Measurements from ENCODE around the gene DMD.

Gene DMD

DNA sequence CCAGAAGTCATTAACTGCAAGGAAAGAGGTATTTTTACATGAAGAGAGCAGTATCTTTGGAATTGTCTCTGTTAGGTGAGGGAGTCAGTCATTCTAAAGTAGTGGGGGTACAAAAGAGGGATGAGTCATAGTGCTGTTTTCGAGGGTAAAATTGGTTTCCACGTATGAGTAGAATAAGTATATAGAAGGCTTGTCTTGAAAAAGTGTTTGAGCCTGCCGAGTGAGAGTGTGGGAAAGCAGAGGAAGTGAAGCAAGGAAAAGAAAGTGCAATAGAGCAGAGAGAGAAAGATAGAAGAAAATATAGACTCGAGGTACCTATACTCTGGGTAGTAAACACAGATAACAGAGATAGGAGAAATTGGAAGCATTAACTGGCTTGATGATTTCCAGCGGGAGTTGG lies 696.4 kb downstream of the DMD start:
- DNase-seq (ENCODE audit: low read depth in 2 of 2, low spot score in 1 of 2) = no peak

DNA sequence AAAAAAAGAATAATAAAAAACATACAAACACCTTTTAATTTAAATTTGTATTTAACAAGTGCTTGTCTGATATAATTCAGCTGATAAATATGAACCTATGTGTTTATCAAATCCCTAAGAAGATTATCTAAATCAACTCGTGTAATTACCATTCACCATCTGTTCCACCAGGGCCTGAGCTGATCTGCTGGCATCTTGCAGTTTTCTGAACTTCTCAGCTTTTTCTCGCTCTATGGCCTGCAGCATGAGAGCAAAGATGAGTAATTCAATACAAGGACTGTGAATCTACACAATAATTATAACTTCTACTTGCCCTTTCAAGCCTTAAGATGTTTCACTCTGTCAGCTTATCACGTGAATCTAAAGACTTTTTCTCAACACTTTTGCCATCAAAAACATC lies 709.7 kb downstream of the DMD start:
- no peak for DNase-seq (ENCODE audit: low read depth in 2 of 2, low spot score in 1 of 2)

DNA sequence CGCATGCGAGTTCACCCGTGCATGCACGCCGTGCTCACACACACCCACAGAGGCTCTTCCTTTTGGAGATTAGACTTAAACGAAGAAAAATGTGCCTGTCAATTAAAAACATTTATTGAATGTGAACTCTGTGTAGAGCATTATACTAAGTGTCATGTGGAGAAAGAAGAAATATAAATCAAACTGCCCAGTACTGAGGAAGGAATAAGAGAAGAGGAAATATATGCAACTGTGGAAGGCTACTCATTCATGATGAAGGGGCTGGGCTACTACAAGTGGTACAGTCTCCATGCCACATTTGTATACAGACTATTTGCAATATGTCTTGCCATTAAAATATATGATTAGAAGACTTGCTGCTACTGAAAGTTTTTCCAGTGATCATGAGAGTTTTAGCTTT lies 714.7 kb downstream of the DMD start:
- no peak for DNase-seq (ENCODE audit: low read depth in 2 of 2, low spot score in 1 of 2)

DNA sequence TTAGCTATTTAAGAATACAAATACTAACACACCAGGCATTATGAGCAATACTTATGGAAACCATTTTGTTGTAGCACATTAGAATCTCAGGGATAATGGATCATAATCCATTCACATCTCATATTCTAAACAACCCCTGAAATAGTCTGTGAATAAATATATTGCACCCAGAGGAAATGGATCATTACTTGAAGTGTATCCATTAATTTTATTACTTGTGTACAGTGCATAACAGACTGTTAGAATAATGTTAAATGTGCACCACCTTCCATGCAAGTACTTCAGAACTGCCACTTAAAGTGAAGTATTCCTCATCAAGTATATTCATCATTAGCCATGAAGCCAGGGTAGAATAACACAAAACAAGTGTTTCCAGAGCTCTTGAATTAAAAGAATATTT lies 715.5 kb downstream of the DMD start:
- DNase-seq (ENCODE audit: low read depth in 2 of 2, low spot score in 1 of 2) = no peak

DNA sequence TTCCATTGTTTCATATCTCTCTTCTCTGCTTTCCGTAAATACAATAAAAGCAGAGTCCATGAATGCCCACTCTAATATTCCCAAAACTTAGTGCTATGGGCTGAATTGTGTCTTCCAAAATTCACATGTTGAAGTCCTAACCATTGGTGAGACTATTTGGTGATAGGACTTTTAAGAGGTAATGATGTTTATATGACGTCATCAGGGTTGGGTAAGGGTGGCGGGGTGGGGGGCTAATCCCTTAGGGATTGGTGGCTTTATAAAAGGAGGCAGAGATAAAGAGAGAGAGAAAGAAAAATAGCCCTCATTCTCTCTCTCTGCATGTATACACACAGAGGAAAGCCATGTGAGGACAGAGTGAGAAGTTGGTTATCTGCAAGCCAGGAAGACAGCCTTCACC lies 722.2 kb downstream of the DMD start:
- DNase-seq (ENCODE audit: low read depth in 2 of 2, low spot score in 1 of 2) = no peak

DNA sequence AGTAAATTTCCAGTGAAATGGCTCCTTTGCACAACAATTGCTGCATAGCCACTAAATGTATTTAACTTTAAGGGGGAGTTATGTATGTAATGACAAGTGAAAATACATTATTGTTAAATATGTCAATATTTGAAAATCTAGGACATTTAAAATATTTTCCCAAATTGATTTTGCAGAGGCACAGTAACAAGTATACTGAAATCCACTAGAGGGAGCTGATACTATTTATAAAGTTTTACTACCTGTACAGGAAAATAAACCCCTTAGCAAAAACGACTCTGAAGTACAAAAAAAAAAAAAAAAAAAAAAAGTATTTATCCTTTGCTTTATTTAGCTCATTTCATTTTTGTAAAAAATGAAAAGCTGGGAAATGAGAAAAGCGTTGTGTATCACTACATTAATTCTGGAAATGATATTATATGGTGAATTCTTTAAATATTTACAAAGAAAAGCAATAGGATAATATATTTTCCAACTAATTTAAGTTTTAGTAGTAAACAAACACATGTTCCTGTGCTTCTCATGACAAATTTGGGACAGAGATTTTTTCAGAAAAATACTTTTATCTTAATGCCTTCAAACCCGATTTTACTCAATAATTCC lies 727.7 kb downstream of the DMD start:
- DNase-seq (ENCODE audit: low read depth in 2 of 2, low spot score in 1 of 2) = no peak

DNA sequence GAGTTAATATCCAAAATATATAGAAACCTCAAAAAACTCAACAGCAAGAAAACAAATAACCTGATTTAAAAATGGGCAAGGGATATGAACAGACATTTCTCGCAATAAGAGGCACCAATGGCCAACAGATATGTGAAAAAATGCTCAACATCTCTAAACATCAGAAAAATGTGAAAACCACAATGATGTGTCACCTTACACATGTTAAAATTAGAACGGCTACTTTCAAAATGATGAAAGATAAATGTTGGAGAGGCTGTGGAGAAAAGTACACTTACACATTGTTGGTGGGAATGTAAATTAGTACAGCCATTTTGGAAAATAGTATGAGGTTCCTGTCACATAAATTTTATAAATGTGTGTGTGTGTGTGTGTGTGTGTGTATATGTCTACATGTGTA lies 731.3 kb downstream of the DMD start:
- no peak for DNase-seq (ENCODE audit: low read depth in 2 of 2, low spot score in 1 of 2)

DNA sequence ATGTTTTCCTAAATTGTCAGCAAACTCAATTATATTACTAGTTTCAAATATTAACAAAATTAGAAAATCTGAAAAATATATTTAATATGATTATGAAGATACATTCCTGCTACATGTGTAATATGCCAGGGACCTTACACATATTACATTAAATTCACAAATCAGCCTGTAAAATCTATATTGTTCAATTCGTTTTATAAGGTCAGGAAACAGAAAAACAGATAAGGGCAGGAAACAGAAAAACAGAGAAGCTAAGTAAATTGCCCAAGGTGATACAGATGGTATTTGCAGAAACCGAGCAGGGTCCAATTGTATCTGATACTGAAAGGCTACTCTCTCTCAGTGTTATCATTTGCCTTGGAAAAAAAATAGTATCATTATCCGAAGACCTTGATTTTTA lies 739.0 kb downstream of the DMD start:
- no peak for DNase-seq (ENCODE audit: low read depth in 2 of 2, low spot score in 1 of 2)

DNA sequence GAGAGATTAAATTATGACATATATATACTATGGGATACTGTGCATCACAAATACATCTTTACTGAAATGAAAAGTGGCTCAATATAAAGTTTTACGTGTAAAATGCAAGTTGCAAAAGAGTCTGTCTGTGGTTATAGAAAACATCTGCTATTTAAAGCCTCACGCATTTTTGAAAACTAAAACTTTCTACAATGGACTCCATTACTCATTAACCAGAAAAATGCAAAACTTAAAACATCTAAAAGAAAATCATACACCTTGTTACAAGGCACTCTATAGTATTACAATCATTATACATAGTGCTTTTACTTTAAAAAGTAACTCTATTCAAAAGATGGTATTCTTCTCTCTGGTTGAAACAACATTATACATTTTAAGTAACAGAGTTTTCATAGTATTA lies 755.6 kb downstream of the DMD start:
- no peak for DNase-seq (ENCODE audit: low read depth in 2 of 2, low spot score in 1 of 2)

DNA sequence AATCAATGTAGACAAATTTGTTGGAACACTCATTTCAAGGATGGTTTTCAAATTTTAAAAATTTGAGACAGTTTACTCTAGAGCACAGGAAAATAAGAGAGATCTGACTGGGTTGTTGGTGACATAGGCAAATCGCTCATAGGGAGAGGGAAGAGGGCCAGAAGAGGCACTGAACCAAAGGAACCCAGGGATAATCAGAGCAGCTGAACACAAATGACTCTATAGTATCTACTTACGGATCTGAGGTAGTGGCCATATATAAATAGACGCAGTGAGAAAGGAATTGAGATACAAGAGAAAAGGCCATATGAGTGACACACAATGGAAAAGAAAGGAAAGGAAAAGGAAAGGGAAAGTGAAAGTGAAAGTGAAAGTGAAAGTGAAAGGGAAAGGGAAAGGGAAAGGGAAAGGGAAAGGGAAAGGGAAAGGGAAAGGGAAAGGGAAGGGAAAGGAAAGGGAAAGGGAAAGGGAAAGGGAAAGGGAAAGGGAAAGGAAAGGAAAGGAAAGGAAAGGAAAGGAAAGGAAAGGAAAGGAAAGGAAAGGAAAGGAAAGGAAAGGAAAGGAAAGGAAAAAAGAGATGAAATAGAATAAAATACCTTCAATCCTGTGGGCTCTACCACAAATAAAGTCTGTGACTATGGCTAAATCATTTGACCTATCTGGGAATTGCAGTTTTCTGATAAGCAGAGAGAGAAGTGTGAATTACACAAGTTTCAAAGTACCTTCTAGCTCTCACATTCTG lies 759.2 kb downstream of the DMD start:
- DNase-seq (ENCODE audit: low read depth in 2 of 2, low spot score in 1 of 2) = no peak

DNA sequence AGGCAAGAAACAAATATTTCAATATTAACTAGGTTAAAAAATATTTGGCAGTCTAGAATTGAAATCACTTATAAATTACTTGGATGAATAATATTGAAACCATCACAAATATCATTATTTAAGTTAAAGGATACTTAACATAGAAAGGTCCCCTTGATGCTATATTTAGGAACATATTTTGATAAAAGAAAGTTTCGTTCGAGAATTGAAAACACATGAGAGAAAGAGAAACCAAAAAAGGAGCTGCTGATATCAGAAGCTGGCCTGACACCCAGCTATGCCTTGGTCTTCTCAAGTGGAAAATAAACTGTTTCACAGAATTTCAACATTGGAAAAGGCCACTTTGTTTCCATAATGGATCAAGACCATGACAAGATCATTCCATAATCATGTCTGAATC lies 762.4 kb downstream of the DMD start:
- no peak for DNase-seq (ENCODE audit: low read depth in 2 of 2, low spot score in 1 of 2)

DNA sequence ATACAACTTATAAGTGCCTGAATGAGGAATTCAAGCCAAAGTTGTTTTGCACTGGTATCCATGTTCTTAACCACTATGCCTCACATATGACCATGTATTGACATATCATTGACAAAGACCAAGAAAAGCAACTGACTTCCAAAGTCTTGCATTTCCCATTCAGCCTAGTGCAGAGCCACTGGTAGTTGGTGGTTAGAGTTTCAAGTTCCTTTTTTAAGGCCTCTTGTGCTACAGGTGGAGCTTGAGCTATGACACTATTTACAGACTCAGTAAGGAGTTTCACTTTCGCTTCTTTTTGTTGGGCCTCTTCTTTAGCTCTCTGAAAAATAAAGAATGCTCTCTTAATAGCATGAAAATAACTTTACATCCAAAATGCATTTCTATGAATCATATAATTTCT lies 763.0 kb downstream of the DMD start:
- no peak for DNase-seq (ENCODE audit: low read depth in 2 of 2, low spot score in 1 of 2)

DNA sequence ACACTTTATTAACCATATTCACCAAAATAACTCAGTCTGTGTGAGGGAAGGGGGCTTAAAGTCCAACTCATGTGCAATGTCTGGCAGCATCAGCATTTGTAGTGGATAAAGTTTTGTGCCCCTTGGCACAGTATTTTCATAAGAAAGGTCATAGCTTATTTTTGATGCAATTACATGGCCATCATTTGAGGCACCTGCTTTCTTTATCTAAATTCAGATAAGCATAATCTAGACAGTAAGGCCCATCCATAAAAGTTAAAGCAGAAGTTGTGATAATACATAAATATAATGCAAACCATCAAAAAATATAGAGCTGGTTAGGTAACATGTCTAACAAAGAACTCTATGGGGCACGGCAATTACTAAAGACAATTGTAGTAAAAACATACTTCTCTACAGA lies 763.7 kb downstream of the DMD start:
- no peak for DNase-seq (ENCODE audit: low read depth in 2 of 2, low spot score in 1 of 2)

DNA sequence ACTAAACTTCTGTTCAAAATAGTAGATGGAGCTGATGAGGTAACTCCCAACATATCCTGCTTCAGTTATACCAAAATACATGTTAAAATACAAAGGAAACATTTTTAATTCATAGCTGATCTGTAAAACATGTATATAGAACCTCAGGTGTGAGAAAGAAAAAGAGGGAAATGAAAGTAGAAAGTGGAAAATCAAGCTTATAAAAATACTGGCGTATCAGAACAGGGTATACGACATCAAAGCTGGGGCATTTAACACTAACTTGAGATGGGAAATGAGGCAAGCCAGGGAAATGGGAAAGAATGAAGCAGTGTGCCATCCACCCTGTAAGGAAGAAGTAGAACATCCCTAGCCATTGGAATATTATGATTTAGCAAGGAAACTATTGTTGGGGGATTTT lies 767.5 kb downstream of the DMD start:
- no peak for DNase-seq (ENCODE audit: low read depth in 2 of 2, low spot score in 1 of 2)

DNA sequence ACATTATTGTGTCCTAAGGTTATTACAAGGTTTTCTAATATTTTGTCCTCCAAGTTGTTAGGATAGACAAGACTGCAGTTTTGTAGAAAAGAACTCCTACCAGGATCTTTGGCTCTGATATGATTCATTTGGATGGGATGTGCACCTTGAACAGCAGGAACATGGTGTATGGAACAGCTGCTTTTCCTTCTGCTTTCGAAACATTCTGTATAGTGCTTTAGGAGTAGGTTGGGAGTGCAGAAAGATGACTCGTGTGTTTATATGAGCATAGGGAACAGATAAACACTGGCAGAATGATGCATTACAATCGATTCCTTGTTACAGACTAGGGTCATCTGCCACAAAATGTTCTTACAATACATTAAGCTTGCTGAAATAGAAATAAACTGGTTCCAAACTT lies 790.1 kb downstream of the DMD start:
- no peak for DNase-seq (ENCODE audit: low read depth in 2 of 2, low spot score in 1 of 2)

DNA sequence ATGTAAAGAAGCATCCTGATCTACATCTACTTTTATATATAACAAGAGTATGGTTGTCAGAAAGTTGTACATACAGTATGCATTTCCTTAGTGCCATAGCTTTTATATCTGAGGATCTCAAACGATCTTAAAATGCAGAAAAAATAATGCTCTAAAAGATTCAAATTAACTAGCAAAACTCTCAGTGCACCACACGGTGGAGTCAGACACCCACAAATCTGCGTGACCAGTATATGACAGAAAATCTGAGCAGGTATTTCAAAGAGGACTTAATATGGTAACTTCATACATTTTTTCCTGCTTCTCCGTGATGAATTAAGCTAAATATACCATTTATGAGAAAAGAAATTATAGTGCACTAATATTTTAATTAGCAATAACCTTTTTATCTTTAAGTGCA lies 803.0 kb downstream of the DMD start:
- DNase-seq (ENCODE audit: low read depth in 2 of 2, low spot score in 1 of 2) = no peak

DNA sequence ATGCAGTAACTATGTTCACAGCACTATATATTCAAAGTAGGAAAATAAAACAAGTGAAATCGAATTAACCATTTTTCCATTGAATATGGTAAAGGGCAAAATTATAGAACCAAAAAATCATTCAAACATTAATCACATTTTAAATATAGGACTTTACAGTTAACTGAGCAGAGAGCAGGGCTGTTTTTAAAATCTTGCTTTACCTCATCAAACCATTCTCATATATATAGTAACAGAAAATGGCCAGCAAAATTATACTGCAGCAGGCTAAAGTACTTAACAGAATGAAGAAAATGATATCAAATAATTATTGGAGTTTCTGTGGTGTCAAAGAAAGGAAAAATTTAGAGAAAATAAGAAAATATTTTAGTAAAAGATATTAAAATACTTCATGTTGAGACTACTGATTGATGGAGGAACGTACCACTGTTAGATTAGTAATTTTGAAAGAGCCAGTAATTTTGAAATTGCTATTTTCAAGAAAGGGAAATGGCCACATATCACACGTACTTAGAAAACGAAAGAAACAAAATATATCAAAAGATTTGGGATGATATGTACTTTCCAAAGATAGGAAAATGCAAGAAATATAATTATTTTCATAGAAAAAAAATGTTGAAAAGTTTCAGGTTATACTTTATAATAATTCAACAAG lies 813.7 kb downstream of the DMD start:
- no peak for DNase-seq (ENCODE audit: low read depth in 2 of 2, low spot score in 1 of 2)

DNA sequence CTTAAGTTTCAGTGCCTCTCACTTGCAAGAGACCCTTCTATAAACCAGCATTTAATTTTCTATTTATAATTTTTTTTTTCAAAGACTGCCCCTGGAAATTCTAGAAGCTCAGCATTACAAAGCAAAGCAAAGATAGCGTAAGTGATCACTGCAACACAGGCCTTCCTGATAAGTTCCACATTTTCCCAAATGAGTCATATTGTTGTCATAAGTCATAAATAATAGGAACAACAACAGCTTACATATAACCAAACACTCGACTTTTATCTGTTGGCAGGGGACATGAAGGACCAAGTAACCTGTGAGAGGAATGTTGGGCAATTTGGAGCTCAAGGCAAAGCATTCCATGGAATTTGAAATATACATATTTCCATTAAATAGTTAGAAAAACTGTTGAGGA lies 815.5 kb downstream of the DMD start:
- DNase-seq (ENCODE audit: low read depth in 2 of 2, low spot score in 1 of 2) = no peak

DNA sequence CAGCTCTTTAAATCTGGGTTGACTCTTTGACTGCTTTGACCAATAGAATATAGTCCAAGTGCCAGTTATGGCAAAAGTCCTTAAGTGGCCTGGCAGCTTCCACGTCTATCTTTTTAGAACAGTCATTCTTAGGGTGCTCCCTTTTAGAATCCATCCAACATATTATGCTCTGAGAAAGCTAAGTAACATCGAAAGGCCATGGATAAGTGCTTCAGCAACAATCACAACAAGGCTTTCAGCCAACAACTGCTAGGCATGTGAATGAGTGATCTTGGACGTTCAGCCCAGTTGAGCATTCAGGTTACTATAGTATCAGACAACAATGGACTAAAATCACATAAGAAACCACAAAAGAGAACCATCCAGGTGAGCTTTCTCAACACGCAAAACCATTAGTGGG lies 818.7 kb downstream of the DMD start:
- no peak for DNase-seq (ENCODE audit: low read depth in 2 of 2, low spot score in 1 of 2)

DNA sequence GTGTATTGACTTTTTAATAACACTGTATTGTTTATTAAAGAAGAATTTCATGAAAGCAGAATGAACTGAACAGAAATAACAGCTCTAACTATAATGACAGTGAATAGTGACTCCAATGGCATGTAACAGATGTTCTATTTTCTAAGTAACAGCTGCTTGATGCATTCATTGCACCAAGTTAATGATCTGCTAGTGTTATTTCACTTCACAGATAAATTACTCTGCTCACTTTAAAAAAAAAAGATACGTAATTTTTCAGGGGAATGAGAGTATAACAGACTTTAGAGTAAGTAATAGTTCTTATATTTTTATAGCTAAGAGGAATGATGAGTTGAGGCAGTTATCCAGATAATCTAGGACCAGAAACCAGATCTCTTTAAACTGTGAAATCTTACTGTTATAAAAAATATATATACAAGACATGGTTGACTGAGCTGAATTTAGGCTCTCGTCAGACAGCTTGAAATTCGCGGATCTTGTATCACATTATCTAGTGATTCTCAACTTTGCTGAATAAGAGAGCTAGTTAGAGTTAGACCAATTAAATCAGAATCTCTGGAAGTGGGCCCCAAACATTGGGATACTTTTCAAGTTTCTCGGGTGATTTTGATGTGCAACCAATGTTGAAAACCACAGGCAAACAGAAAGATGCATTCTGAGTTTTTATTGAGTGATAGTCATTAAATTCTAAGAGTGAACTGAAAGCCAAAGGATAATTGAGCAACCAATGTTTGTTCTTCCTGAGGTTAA lies 840.7 kb downstream of the DMD start:
- DNase-seq (ENCODE audit: low read depth in 2 of 2, low spot score in 1 of 2) = no peak

DNA sequence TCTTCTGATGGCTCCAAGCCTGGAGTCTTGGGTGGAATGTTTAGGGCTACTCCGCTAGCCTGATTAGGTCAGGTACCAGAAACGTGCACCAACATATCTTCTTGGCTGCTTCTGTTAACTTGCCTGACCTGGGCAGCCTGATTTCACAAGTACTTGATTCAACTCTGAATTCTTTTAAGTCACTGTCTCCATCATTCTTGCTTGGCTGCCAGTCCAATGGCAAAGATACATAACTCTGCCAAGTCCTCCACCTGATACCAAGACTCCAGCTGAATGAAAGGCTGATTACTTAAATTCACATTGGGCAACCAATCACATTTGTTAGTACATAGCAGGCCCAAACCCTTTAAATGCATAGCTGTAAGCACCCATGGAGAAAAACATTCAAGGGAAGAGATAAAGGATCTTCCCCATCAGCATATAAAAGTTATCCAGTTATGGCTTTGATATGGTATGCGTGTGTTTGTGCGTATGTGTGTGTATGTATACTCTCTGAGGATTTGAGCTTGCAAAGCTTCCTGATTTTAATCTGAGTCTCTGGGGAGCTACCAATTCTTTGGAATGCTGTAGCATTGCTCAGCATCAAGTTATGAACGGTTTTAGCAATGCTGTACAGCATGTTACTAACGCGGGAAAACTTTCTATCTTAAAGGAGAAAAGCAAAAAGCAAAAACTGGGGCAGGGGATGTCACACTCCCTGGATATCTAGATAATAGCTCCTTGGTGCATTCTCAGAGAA lies 917.2 kb downstream of the DMD start:
- DNase-seq (ENCODE audit: low read depth in 2 of 2, low spot score in 1 of 2) = no peak

All from stimulated activated CD8-positive, alpha-beta memory T cell treated with anti-CD3 and anti-CD28 coated beads, Interleukin-4, amount 100 ng/mL, for 4 hours (primary cell).